Measurements from ENCODE around the gene UNC5C.

Gene UNC5C

DNA sequence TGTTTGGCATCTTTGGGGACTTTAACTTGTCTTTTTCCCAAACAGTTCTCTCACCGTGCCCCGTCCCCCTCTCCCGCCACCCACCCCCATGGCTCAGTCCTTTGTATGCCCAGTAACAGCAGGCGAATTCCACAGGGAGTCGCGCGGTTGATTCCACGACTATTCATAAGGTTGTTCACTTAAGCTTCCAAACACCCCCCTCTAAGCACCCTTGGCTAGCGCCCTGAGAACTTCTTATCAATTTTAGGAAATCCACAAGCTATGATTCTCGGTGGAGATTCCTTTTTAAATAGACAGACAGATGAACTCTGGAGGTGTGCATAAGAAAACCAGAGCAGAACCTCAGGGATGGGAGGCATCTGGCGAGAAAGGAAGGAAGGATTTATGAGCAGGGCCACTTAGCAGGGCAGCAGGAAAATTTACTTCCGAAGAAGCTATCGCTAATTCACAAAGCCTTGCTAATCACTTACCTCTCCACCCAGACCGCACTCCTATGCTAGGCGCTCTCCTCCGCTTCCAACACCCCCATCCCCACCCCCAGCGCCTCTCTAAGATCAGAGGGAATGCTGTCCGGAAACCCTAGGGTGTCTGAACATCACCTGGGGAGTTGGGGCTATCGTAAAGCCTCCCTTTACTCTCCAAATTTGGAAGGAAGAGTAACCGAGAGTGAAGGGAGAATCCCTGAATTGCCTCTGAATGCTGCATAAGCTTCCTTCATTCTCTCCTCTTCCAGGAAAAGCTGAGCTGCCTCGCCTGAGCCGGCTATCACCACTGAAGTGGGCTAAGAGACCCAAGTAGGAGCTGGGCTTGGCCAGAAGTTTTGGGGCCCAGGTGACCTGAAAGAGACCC, 1.7 kb downstream of the UNC5C start:
- DNase-seq (ENCODE audit: low read depth): no peak

DNA sequence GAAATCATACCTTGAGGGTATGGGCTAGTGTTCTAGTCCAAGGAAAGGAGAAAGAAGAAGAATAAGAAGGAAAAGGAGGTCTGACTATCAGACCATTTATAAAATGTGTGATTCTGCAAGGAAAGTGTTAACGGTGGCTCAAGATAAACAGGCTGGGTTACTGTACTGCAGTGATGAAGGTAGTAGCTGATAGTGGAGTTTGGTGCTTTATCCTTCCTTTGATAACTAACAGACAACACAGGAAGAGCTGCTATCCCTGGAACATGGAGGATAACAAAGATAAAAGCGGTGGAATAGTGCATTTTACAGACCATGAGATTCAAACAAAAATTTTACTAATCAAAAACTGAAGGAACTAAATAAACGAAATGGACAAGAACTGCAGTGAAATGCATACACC, 2.6 kb downstream of the UNC5C start:
- no peak for DNase-seq (ENCODE audit: low read depth)

DNA sequence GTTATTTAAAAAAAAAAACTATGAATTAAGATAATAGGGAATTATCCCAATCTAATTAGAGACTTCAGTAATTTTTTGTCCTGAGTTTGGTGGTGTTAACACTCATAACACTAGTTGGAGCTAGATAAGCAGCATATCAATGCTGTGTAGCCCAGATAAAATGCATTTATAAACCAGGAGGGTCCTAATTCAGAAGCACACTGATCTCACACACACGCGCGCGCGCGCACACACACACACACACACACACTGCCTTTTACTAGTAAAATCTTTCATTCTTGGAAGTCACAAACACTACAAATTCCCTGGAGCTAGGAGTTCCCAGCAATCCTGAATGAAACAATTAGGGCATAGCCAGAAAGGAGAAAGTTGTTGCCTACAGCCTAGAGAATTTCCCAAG, 3.2 kb downstream of the UNC5C start:
- no peak for DNase-seq (ENCODE audit: low read depth)

DNA sequence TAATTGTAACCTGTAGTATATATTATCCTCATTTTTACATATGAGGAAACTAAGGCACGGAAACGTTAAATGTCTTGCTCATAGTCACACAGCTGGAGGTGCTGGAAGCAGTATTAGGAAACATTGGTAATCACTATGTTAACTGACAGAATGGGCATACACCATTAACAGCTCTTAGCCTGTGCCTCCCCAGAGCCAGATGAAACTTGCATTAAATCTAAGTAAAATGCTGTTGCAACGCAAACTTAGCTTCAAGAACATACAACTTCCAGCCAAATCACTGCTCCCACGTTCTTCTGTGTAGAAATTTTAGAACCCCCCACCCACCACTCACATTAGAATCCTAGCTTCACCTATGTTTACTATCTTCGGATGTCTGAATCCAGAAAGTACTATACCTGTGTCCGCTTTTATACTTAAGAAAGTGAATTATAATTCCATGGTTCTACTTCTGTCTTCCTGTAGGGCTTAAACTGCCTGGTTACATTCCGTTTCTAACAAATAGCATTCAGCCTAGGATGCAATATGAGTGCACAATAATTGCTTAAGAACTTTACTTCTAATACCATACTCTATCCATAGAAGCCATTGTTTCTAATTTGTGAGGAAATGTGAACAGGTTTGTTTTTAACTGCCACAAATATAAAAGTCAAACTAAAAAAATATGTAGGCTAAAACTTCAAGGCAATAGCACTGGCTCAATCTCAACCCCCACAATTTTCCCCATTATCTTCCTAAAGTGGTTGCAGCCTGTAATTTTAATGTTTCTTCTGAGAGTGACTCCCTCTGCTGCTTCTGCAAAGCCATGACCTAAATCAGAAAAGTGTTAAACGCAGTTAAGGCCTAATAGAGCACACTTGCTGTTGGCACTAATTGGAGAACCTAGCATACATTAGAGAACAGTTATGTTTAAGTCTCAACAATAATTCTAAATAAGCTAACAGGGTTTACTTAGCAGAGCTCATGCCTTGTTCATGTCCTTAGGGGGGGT, 4.4 kb downstream of the UNC5C start:
- no peak for DNase-seq (ENCODE audit: low read depth)

DNA sequence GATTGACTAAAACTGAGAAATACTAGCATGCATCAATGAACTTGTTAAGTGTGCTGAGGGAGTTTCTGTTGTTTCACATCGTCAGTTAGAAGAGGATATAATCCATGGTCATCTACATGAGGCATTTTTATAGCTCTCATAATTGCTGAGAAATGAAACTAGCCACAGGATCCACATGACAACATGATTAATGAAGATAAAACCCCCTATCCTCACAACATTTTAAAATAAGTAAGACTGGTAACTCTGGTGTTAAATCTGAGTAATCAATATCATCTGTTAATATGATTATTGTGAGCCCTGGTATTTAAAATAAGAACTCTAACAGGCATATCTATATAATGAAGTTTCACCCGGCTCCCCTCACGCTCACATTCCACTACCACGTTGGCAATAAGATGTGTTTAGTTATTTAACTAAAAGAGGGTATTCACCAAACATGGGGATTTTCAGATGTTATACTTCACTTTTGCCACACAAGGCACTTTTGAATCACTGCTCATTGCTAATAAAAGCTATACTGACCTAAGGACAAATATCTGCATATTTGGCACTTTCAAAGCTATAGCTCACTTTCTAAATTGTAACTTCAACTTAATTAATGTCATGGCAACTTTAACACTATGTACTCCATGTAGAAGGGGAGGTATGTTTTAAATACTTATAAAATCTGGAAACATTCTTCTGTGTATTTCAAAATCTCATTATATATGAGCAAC, 6.7 kb downstream of the UNC5C start:
- DNase-seq (ENCODE audit: low read depth): no peak

GRCh38 chr4:95541094-95541493, 7.7 kb downstream of the UNC5C start:
- DNase-seq (ENCODE audit: low read depth): no peak

DNA sequence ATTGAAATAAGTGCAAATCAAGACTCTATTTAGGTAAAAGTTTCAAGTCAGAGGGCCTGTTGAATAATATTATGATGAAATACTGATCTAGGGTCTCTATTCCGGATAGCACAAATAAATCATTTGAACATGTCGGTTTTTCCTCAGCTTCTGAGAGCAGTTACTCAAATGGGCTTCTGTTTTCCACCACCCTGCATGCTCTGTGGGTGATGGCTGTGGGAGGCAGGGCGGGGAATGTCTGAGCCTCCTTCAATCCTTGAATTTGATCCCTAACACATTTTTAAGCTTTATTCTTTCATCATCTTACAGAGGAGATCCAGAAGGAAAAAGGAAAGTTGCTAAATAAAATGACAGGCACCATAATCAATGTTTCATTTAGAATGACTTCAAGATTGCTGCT, 8.5 kb downstream of the UNC5C start:
- DNase-seq (ENCODE audit: low read depth): no peak

DNA sequence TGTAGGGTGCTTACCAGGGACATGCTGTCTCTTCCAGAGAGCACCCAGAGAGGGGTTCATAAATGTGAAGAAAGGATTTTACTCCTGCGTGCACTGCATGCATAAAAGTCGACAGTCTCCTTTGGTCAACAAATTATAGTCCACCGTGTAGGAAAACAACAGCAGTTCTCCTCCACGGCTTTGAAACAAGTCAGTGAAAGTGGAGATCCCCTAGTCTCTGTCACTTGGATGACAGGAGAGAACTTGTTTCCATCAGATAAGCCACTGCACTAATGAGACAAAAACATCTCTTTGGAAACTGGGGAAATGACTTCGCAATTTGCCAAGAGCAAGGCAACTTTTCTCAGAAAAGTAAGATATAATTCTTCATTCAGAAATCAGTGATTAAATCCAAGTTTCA, 9.7 kb downstream of the UNC5C start:
- no peak for DNase-seq (ENCODE audit: low read depth)

DNA sequence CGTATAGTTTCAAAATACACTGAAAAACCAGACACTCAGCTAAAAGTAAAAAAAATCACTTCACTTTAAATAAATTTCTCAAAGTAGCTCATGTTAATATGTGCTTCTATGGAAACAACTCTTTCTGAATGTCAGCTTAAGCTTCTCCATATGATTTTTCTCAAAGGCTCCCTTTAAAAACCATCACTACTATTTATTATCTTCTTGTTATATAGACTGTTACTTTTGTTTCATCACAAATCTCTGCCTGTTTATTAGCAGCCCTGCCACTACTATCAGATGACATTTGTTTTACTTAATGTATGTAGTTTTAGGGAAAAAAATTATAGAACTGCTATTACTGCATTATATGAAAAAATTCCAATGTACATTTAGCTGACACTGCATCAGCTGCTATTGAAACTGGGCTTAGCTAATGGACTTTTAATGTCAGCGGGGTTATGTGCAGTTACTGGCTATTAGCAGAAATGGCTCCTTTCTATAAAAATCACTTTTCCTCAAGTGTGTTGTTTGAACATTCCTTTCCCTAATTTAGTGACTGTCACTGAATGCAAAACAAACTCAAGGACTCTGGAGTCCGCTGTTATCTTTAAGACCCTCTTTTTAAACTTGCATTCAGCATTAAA, 10.8 kb downstream of the UNC5C start:
- no peak for DNase-seq (ENCODE audit: low read depth)

GRCh38 chr4:95537191-95537590, 11.6 kb downstream of the UNC5C start:
- no peak for DNase-seq (ENCODE audit: low read depth)

- DNase-seq (ENCODE audit: low read depth): no peak
Observed at GRCh38 chr4:95536650-95537049, 12.1 kb downstream of the UNC5C start.

DNA sequence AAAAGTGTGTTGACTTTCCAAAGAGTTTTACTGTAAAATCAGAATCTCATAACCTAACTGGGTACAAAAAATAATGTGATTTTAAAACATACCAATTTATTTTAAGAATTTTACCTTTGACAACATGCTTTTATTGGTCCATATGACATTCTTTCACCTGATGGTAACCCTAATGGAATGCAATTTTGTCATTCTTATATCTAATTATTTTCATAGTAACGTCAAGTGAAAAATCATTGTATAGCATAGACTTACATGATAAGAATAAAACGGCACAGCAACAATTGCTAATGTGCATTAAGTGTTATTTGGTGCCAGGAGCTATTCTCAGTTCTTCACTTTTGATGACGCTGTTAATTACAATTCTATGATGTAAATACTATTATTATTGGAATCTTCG, 13.6 kb downstream of the UNC5C start:
- DNase-seq (ENCODE audit: low read depth): no peak

DNA sequence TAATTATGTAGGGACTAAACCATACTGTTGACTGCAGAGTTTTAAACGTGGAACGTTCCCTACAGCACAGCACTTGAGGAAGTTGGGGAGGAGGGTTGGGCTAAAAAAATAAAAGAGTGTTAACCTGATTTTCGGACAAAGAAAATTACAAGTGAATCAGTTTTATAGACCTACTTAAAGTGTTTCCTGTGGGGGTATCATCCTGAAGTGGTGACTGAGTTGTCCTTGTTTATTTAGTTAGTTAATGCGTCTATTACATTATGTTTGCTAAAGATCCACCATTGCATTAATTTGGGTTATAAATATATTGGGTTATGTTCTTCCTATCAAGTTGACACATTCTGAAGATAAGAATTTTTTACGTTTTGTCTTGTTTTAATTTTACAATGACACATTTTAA, 14.7 kb downstream of the UNC5C start:
- no peak for DNase-seq (ENCODE audit: low read depth)

DNA sequence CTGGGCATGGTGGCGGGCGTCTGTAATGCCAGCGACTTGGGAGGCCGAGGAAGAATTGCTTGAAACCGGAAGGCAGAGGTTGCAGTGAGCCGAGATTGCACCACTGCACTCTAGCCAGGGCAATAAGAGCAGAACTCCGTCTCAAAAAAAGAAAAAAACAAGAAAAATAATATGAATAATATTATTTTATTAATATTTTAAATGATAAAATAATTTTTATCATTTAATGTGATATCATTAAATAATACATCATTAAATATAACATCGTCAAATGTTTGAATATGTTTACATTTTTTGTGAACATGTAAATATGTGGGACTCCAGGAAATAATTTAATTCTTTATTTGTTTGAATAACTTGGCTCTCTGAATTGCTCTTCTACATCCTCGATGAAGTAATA, 15.5 kb downstream of the UNC5C start:
- DNase-seq (ENCODE audit: low read depth): no peak

DNA sequence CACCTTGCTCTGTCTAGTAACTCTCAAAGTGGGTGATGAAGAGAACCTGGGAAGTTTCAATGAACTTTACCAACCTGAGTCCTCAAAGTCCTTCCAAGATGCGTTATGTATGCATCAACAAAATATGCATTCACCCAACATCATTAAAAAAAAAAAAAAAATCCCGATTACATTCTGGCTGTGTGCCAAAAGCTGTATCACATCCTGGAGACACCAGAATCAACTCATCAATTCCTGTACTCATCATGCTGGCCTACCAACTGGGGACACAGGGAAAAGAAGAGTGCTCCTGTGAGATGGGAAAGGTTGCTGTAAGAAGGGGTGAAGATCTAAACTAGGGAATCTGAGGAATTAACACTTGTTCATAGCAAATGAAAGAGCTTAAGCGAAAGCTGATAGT, 16.5 kb downstream of the UNC5C start:
- DNase-seq (ENCODE audit: low read depth): no peak

GRCh38 chr4:95531141-95531540, 17.6 kb downstream of the UNC5C start:
- no peak for DNase-seq (ENCODE audit: low read depth)

DNA sequence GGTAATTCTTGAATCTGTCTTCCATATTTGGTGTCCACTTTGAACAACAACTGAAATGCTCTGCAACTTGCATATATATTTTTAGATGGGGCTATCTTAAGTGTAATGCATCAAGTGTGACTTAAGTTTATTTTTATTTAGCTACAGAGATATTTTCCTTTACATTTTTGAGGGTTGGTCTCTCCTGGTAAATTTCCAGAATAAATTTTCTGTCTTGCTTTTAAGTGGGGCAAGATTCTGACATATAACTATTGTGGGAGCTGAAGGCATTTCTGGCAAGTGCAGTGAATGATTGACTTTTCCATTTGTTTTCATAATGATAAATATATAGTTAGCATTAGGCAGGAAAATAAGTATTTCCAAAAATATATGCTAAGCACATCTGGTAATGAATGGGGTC, 18.8 kb downstream of the UNC5C start:
- no peak for DNase-seq (ENCODE audit: low read depth)

GRCh38 chr4:95528388-95528948, 20.3 kb downstream of the UNC5C start:
- DNase-seq (ENCODE audit: low read depth): no peak

DNA sequence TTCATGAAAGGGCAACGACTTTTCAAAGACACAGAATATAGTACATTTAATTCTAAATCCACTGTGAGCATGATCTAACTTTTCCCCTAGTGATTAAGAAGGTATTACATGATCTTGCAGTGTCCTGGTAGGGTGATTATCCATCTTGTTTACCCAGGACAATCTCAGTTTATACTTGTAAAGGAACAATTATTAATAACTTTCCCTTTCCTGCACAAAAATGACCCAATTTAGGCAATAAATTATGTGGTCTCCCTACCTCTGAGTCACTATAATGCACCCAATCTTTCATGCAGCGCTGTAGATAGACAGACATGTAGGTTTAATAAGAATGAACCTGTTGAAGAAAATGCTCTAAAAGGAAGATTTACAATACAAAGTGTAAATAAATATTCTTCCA, 22.7 kb downstream of the UNC5C start:
- no peak for DNase-seq (ENCODE audit: low read depth)

DNA sequence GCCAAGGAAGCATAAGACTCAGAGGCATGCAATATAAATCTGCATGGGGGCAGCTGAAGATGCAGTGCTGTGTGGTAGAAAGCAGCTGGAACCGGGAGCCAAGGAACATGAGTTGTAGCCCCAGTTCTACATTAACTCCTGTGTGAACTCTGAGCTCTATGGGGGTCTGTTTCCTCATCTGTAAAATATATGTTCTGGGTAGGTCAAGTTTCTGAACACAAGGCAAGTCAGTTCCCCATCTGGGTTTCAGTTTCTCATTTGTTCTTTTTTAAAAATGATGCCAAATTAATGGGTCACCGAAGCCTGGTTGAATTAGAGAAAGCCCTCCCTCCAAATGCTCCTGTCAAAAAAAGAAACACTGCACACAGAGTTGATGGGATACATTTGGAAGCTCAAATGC, 24.0 kb downstream of the UNC5C start:
- DNase-seq (ENCODE audit: low read depth): no peak

DNA sequence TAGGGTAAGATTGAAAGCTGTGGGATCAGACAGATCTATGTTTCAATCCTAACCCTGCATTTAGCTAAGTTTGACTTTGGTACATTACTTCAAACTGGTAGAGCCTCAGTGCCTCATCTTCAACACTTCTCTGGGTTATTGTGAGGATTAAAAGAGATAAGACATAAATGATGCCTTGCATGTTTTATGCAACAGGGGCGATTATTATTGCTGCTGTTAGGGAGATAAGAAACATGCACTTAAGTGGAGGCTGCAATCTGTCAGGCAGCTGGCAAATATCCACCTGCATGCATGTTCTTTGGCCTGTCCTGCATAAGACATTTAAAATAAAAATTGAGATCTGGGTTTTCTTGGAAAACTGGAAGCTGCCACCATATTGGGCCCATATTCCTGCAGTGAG, 24.6 kb downstream of the UNC5C start:
- DNase-seq (ENCODE audit: low read depth): no peak
